NCI-H748 (cell line): ENCODE results near the gene ODAD2.
A peak's percentile ranks its signal among the peaks of the same experiment; 100 is the strongest.
"Not testable (repeated sequence)": the region's sequence is repeated elsewhere in the genome, so short reads cannot be mapped to it uniquely, and the experiment has no call there.

Experiments used
- DNase-seq: peaks from one replicate; lab custom pipeline; 2025; ENCODE audit not compliant: unreplicated experiment; lab: John Stamatoyannopoulos, UW

The ODAD2 gene

DNA sequence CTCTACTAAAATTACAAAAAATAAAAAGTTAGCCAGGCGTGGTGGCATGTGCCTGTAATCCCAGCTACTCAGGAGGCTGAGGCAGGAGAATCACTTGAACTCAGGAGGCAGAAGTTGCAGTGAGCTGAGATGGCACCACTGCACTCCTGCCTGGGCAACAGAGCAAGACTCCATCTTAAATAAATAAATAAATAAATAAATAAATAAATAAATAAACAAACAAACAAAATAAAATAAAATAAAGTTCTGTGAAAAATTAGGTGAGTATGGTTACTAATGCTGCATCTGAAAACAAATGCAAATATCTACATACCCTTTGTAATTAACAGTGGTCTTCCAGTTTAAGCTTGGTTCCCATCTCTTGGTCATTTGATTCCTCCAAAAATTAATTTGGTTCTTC, 28.1 kb downstream of the ODAD2 start:
- not testable (repeated sequence) for DNase-seq

DNA sequence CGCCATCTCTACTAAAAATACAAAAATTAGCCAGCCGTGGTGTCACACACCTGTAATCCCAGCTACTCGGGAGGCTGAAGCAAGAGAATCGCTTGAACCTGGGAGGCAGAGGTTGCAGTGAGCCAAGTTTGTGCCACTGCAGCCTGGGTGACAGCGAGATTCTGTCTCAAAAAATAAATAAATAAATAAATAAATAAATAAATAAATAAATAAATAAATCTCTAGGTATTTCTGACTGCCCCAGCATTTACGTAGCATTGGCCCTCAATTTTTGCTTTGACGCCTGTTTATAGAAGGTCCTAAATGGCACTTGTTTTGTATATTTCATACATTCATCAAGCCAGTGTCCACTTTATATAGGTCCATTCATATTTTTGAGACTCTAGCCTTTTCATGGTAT, 28.9 kb downstream of the ODAD2 start:
- not testable (repeated sequence) for DNase-seq

DNA sequence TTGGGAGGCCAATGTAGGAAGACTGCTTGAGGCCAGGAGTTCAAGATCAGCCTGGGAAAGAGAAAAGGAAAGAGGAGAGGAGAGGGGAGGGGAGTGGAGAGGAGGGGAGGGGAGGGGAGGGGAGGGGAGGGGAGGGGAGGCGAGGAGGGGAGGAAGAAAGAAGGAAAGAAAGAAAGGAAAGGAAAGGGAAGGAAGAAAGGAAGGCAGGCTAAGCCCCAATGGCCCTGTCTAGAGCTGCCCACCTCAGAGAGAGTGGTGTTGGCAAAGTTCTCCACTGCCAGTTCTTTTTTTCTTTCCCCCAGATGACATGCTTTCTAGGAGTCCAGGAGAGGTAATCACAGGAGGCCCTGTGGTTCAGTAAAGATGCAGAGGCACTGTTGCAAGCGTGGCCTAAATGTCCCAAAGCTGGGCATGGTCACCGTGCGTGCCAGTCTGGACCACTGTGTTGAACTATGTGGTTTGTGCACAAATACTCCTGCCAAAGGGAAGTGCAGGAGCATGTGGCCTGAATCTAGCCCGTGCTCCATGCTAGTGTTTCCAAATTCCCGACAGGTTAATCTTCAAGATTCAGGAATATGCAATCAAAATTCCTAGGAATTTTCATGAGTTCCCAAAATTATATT, 39.7 kb downstream of the ODAD2 start:
- no peak for DNase-seq

GRCh38 chr10:27958383-27958782, 40.5 kb downstream of the ODAD2 start:
- DNase-seq = not testable (repeated sequence)

DNA sequence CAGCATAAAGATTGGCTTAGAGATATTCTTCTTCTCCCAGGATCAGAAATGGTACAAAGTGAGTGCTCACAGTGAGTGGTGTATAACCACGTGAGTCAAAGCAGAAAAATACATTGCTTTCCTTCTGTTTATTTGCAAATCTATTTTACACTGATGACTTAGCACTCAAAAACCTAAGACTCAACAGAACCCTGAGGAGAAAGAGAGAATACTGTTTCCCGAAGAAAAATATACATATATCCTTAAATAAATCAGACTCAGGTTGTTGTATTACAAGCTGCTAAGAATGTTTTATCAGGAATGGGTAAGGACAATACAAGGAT, 48.7 kb downstream of the ODAD2 start:
- DNase-seq = no peak

GRCh38 chr10:27949528-27950241, 49.2 kb downstream of the ODAD2 start:
- no peak for DNase-seq

GRCh38 chr10:27948186-27948585, 50.7 kb downstream of the ODAD2 start:
- DNase-seq = no peak

DNA sequence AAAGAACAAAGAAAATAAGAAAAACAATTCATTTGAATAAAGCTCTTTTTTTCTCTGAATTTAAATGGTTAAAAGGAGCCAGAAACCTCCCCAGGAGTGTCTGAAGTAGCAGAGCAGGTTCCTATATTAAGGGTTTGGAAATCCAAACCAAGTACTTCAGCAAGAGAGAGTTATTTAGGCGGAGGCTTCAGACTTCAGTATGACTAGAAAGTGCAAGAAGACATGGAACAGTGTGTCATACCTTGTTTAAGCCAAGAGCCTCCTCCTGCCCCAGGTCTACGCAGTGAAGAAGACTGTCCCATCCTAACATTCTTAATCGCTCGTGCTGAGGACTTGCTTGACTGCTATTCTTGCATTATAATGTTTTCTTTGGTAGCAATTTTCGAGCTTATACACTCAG, 51.3 kb downstream of the ODAD2 start:
- no peak for DNase-seq

DNA sequence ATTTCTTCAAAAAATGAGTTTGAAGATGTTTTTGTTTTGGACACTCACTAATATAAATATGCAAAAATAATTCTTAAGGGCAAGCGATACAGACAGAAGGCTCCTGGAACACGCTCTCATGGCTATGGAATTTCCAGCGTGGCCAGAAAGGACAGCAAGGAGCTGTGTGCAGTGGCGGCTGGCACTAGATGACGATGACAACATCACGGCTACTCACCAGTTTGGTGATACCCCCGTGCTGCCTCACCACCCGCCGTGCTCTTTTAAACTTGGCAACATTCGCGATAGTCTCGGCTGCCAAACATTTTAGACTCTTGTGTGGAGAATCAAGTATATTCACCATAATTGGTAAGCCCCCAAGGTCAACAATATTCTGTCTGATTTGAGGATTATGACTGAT, 54.9 kb downstream of the ODAD2 start:
- DNase-seq = no peak

GRCh38 chr10:27914888-27915287, 84.0 kb downstream of the ODAD2 start:
- DNase-seq = no peak

- DNase-seq = no peak
These were observed 86.6 kb downstream of the ODAD2 start for GRCh38 chr10:27912231-27912630.

- DNase-seq = no peak
These were observed 87.3 kb downstream of the ODAD2 start for GRCh38 chr10:27911539-27911938.

DNA sequence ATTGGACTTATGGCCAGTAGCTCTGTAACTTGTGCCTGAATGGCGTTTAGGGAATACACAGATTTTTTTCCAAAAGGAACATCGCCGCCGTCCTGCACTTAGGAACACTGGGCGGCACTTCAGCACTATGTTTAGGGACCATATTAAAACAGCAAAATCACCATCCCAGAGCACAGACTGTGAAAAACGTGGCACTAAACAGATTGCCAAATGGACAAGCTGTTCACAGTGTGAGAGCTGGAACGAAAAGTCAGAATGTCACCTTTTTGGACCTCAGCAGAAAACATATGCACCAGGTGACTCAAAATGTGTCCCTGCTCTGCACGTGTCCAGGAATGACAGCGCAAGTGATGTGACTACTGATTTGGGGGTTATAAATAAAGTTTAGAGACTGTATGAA, 87.9 kb downstream of the ODAD2 start:
- no peak for DNase-seq

DNA sequence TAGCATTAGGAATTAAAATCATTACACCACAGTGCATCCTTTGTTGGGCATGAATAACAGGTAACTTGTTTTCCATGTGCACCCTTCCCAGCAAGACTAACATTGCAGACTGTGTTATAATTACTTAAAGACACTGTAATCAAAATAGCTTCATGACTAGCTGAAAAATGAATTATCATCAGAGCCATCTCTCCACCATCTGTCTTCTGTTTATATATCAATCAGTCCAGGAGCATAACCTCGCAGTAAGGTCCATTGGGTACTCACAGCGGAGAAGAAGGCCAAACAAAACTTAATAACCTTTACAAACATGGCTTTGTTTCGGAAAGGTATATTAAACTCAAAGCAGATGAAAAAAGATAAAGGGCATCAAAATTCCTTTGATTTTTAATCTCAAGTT, 90.6 kb downstream of the ODAD2 start:
- peak; percentile 7 for DNase-seq

- not testable (repeated sequence) for DNase-seq
These were observed 99.4 kb downstream of the ODAD2 start for GRCh38 chr10:27899485-27899884.

GRCh38 chr10:27899058-27899457, 99.8 kb downstream of the ODAD2 start:
- no peak for DNase-seq

DNA sequence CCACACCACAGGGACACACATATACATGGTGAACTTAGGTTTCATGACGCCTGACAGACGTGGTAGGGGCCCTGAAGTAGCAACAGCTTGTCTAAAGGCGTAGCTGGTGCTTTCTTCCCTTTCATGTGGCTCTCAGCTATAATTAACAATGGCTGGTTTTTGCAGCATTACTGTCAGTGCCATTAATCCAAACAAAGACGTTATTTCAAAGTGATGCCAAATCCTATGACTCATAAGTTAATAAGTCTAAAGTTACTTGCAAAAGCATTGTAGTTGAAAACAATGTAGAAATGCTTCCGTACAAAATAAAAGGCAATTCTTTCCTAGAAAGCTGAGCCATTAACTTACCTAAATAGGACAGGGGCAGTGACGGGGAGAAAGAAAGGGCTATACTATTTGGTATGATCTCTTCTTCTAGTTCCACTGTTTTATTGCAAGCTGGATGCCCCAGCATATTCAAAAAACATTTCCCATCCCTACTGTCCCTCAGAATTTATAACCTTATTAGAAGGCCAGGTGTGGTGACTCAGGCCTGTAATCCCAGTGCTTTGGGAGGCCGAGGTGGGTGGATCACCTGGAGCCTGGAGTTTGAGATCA, 105.4 kb downstream of the ODAD2 start:
- no peak for DNase-seq

- DNase-seq = no peak
These were observed 107.9 kb downstream of the ODAD2 start for GRCh38 chr10:27890971-27891370.

DNA sequence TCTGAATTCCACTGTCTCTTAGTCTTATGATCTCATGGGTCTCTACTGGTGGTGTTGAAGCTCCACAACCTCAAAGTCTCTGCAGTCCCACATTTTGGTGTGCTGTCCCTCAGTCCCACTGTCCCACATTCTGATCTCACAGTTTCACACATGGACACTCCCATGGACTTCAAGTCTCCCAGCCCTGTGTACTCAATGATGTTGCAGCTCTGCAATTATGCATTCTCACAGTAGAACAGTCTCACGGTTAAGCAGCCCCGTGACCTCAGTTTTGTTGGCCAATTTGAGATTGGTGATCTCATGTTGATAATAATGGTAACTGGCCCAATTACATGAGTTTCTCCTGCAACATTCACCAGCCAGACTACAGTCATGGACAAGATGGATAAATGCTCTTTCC, 109.4 kb downstream of the ODAD2 start:
- no peak for DNase-seq

DNA sequence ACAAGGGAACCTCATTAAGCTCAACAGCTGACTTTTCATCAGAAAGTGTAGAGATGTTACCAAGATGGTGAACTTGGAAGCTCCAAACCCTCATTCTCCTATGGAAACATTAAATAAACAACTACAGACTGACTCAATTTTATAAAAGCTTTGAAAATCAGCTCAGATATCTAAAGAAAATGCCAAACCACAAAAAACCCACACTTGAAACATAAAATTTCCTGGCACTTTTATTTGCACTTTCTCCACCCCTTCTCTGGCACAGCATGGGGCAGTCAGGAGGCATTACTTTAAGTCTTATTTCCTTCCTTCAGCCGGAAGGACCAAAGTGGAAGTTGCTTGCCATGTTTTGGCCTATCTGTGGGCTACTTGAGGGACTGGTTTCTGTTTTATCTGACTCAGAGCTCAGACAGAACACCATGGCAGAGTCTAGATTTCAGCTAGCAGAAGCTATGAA, 114.7 kb downstream of the ODAD2 start:
- no peak for DNase-seq

GRCh38 chr10:27878281-27878680, 120.6 kb downstream of the ODAD2 start:
- no peak for DNase-seq

GRCh38 chr10:27865221-27865635, 133.7 kb downstream of the ODAD2 start:
- DNase-seq = no peak

DNA sequence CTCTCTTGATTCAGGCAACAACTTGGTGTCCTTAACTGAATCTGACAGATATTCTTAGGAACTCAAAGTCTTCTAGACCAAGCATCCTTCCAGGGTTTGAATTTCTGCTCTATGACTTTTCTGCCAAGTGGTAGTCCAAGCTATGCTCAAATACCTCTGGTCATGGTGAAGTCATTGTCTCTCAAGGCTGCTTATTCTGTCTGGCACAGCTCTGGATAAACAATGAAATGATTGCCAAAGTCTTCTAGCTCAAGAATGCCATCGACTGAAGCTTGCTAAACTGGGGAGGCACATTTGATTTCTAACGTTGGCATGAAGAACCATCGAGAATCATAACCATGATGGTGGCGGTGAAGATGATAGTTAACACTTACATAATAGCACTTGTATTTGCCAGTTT, 137.1 kb downstream of the ODAD2 start:
- no peak for DNase-seq
